ENCODE data around the gene KDM2A. TPM values are rescaled to one million over a fixed set of nuclear protein-coding genes. Genes with fewer than 3 reads are reported as not detected.

Gene KDM2A
- total and polyA plus RNA-seq, 2 experiments from 2014 or later = 25.0 to 54.1 TPM

DNA sequence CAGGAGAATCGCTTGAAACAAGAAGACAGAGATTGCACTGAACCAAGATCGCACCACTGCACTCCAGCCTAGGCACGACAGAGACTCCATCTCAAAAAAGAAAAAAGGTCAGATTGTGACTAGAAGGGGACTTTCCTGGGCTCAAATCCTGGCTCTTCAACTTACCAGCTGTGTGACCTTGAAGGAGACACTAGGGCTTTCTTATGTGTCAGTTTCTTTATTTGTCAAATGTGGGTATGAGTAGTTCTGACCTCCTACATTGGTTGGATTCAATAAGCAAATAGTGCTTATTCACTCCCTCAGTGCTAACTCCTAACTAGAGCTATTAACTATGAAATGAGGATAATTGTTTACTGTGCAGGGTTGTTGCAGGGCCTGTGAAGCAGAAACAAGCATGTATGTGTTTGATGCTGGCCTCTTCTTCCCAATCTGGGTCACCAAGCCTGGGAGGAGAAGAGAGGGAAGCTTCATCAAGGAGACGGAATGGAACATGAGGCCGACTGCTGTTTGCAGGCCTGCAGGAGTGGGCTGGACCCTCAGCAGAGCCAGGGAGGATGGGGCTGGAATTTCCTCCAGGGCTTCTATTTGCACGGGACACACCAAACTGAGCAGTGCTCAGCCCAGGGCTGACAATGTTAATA, 39.9 kb upstream of the KDM2A start (continued):
- TF ChIP-seq, protein P1, sequence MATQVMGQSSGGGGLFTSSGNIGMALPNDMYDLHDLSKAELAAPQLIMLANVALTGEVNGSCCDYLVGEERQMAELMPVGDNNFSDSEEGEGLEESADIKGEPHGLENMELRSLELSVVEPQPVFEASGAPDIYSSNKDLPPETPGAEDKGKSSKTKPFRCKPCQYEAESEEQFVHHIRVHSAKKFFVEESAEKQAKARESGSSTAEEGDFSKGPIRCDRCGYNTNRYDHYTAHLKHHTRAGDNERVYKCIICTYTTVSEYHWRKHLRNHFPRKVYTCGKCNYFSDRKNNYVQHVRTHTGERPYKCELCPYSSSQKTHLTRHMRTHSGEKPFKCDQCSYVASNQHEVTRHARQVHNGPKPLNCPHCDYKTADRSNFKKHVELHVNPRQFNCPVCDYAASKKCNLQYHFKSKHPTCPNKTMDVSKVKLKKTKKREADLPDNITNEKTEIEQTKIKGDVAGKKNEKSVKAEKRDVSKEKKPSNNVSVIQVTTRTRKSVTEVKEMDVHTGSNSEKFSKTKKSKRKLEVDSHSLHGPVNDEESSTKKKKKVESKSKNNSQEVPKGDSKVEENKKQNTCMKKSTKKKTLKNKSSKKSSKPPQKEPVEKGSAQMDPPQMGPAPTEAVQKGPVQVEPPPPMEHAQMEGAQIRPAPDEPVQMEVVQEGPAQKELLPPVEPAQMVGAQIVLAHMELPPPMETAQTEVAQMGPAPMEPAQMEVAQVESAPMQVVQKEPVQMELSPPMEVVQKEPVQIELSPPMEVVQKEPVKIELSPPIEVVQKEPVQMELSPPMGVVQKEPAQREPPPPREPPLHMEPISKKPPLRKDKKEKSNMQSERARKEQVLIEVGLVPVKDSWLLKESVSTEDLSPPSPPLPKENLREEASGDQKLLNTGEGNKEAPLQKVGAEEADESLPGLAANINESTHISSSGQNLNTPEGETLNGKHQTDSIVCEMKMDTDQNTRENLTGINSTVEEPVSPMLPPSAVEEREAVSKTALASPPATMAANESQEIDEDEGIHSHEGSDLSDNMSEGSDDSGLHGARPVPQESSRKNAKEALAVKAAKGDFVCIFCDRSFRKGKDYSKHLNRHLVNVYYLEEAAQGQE (IDR thresholded peaks at IDR 0.05; ENCODE audit: unreplicated experiment) = no peak
- TF ChIP-seq EZH2 (IDR thresholded peaks at IDR 0.05; ENCODE audit: low read depth, unreplicated experiment) (no peak), ZNF114 (CRISPR knock-in tag; IDR thresholded peaks at IDR 0.05) (no peak)
- TF ChIP-seq, protein P2, sequence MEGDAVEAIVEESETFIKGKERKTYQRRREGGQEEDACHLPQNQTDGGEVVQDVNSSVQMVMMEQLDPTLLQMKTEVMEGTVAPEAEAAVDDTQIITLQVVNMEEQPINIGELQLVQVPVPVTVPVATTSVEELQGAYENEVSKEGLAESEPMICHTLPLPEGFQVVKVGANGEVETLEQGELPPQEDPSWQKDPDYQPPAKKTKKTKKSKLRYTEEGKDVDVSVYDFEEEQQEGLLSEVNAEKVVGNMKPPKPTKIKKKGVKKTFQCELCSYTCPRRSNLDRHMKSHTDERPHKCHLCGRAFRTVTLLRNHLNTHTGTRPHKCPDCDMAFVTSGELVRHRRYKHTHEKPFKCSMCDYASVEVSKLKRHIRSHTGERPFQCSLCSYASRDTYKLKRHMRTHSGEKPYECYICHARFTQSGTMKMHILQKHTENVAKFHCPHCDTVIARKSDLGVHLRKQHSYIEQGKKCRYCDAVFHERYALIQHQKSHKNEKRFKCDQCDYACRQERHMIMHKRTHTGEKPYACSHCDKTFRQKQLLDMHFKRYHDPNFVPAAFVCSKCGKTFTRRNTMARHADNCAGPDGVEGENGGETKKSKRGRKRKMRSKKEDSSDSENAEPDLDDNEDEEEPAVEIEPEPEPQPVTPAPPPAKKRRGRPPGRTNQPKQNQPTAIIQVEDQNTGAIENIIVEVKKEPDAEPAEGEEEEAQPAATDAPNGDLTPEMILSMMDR (conservative IDR thresholded peaks at IDR 0.05; ENCODE audit: low read depth in 2 of 2) = no peak

DNA sequence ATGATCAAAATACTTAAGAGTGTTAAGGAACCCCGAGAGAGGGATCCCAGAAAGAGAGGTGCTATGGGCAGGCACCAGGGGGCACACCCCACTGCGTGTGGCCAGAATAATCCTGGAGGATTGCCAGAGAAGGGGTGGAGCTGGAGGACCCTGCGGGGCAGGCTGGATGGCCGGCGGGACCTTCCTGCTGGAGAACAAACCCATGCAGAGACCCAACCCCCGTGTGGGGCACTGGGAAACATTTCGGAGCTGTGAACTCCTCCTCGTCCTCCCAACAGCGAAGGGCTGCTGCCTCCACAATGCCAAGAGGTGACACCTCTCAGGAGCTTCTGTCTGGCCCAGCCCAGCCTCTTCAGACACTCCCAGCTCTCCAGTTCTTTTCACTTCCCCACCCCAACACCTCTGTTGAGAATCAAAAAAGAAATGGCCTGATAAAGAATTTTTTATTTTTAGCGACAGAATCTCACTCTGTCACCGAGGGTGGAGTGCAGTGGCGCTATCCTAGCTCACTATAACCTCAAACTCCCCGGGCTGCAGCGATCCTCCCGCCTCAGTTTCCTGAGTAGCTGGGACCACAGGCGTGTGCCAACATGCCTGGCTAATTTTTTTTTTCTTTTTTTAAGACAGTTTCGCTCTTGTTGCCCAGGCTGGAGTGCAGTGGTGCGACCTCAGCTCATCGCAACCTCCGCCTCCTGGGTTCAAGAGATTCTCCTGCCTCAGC, 36.8 kb upstream of the KDM2A start:
- H2AFZ ChIP-seq = peak overlapping the region; percentile 91
- H3K27ac Mint-ChIP-seq = no peak overlapping the region
- peak; percentile 61 for DNase-seq (ENCODE audit: low spot score)

More for the DNA sequence above, 36.8 kb upstream of the KDM2A start:
- H3K36me3 Mint-ChIP-seq (ENCODE audit: low read depth) = no peaks in the 10 kb centered on the region
- Histone ChIP-seq H3K4me3 (peak overlapping the region; percentile 43), H3K4me2 (peak overlapping the region; percentile 71), H4K20me1 (replicated peaks; ENCODE audit: insufficient read depth) (no peaks in the 10 kb centered on the region), H3K9me2 (ENCODE audit: insufficient read depth) (no peaks in the 10 kb centered on the region), H3F3A (replicated peaks; ENCODE audit: low read depth) (no peaks in the 10 kb centered on the region), H3K27me3 (ENCODE audit: insufficient read depth) (no peaks in the 10 kb centered on the region), H3K27ac (ENCODE audit: low read depth) (no peak overlapping the region), H3K4me1 (ENCODE audit: insufficient read depth) (peaks cover 7% of the 10 kb centered on the region; the same call in 1 of the 2 replicates), H3K36me3 (ENCODE audit: insufficient read depth) (no peaks in the 10 kb centered on the region), H3K79me2 (replicated peaks; ENCODE audit: insufficient read depth) (no peaks in the 10 kb centered on the region)
- H3K9me3 Mint-ChIP-seq = no peaks in the 10 kb centered on the region
- peaks cover 16% of the 10 kb centered on the region for H3K4me1 Mint-ChIP-seq
- peaks cover 10% of the 10 kb centered on the region for H3K27me3 Mint-ChIP-seq (ENCODE audit: insufficient read depth, low read depth, poor library complexity)
- ATAC-seq = peak; percentile 68
- peak overlapping the region; percentile 55; the same call in 2 of the 3 replicates for H3K4me3 Mint-ChIP-seq
- no peak for TF ChIP-seq NANOG (IDR thresholded peaks at IDR 0.05; ENCODE audit: borderline replicate concordance)
- TF ChIP-seq, protein P2 (conservative IDR thresholded peaks at IDR 0.05; ENCODE audit: low read depth in 2 of 2) = peak in 1 of 2 experiments; percentile 57; a peak in 2 of 4 replicates

All from GM23338 (cell line).